Naive thymus-derived CD4-positive, alpha-beta T cell (primary cell): Measurements from ENCODE around the gene EHD3. TPM values are rescaled to one million over a fixed set of nuclear protein-coding genes. Genes with fewer than 3 reads are reported as not detected.

Experiments used
- ATAC-seq: fragments of 150-1000 bp; cut with Tn5 transposase; 2 replicates; pipeline ENCODE4 v1.10.0; 2021; ENCODE audit warnings: mild to moderate bottlenecking, moderate library complexity
- CTCF ChIA-PET: fragments of 350-600 bp; sonication (Branson Sonifier 250); formaldehyde crosslinking; loops from one replicate; lab custom pipeline; 2021; ENCODE audit warnings: antibody characterized with exemption; lab: Charles Lee
- POLR2A ChIA-PET: fragments of 350-600 bp; sonication (Branson Sonifier 250); formaldehyde crosslinking; loops from one replicate; lab custom pipeline; 2021; ENCODE audit warnings: antibody characterized with exemption, inconsistent platforms; lab: Charles Lee
- DNase-seq, 9 donors: peaks; one replicate each; pipeline versions ENCODE4 v3.0.0 to v3.0.0-alpha.2; 2020 to 2022; ENCODE audit warnings: mixed read lengths in 1 of 9
- H3K27ac ChIP-seq: one replicate; pipeline ENCODE4 v1.7.0; 2013; ENCODE audit warnings: mild to moderate bottlenecking, low read depth, low read length, moderate library complexity
- H3K27me3 ChIP-seq, 2 donors: one replicate each; pipeline ENCODE4 v1.7.0; 2013; ENCODE audit warnings: low read length in 2 of 2, mild to moderate bottlenecking in 2 of 2, moderate library complexity in 2 of 2; ENCODE audit not compliant: control insufficient read depth in 2 of 2, insufficient read depth in 2 of 2
- H3K36me3 ChIP-seq, 3 experiments: 1 replicate in 2 of 3; 2 replicates in 1 of 3; pipeline ENCODE4 v1.7.0; 2013; ENCODE audit warnings: low read length in 3 of 3, mild to moderate bottlenecking in 3 of 3, moderate library complexity in 1 of 3; ENCODE audit not compliant: insufficient read depth in 3 of 3, control insufficient read depth in 2 of 3
- H3K4me1 ChIP-seq, 2 donors: one replicate each; pipeline ENCODE4 v1.7.0; 2013; ENCODE audit warnings: low read length in 2 of 2, mild to moderate bottlenecking in 2 of 2, moderate library complexity in 1 of 2; ENCODE audit not compliant: control insufficient read depth in 2 of 2, insufficient read depth in 2 of 2
- H3K4me3 ChIP-seq: 2 replicates; pipeline ENCODE4 v1.7.0; 2013; ENCODE audit warnings: mild to moderate bottlenecking, low read length
- H3K9me3 ChIP-seq, 3 experiments: 1 replicate in 2 of 3; 2 replicates in 1 of 3; pipeline ENCODE4 v1.7.0; 2013; ENCODE audit warnings: low read length in 3 of 3; ENCODE audit not compliant: control insufficient read depth in 2 of 3
- H3K27ac Mint-ChIP-seq, 9 donors: one replicate each; pipeline ENCODE4 v1.8.0; 2020 to 2022; ENCODE audit warnings: mixed read lengths in 9 of 9, mild to moderate bottlenecking in 8 of 9, moderate library complexity in 5 of 9, inconsistent platforms in 2 of 9
- H3K27me3 Mint-ChIP-seq, 5 donors: one replicate each; pipeline ENCODE4 v1.8.0; 2021 to 2022; ENCODE audit warnings: mixed read lengths in 5 of 5, mild to moderate bottlenecking in 1 of 5
- H3K36me3 Mint-ChIP-seq, 5 donors: one replicate each; pipeline ENCODE4 v1.8.0; 2020 to 2022; ENCODE audit warnings: mixed read lengths in 5 of 5, mild to moderate bottlenecking in 3 of 5, inconsistent platforms in 1 of 5
- H3K4me1 Mint-ChIP-seq, 7 donors: one replicate each; pipeline ENCODE4 v1.8.0; 2020 to 2022; ENCODE audit warnings: mixed read lengths in 7 of 7, mild to moderate bottlenecking in 3 of 7, inconsistent platforms in 1 of 7
- H3K4me3 Mint-ChIP-seq, 10 donors: one replicate each; pipeline ENCODE4 v1.8.0; 2020 to 2022; ENCODE audit warnings: mild to moderate bottlenecking in 10 of 10, mixed read lengths in 10 of 10, moderate library complexity in 6 of 10, inconsistent platforms in 2 of 10
- H3K9me3 Mint-ChIP-seq, 11 donors: one replicate each; pipeline ENCODE4 v1.8.0; 2020 to 2022; ENCODE audit warnings: mixed read lengths in 11 of 11, mild to moderate bottlenecking in 4 of 11, inconsistent platforms in 1 of 11, moderate library complexity in 1 of 11
- intact Hi-C, 2 donors: fragments of 100-400 bp; cut with micrococcal nuclease; formaldehyde crosslinking; loops; one replicate each; pipeline ENCODE4 v1.15.1; 2023
- polyA plus RNA-seq, 2 donors: library from polyadenylated mRNA; unstranded; fragments of 300-500 nt; fragmentation: Illumina TruSeq; gene quantifications; one replicate each; pipeline ENCODE4 v1.2.3, GENCODE V29; 2021
- total RNA-seq, 6 experiments: library from RNA in 5 of 6; stranded (reverse) in 5 of 6; gene quantifications; 1 replicate in 5 of 6; 2 replicates in 1 of 6; pipeline ENCODE4 v1.2.3 and lab custom pipeline; 2021 to 2026

EHD3 gene
- total and polyA plus RNA-seq, 7 experiments from 2014 or later, result 1.6 to 4.6 (median 3.8) TPM

DNA sequence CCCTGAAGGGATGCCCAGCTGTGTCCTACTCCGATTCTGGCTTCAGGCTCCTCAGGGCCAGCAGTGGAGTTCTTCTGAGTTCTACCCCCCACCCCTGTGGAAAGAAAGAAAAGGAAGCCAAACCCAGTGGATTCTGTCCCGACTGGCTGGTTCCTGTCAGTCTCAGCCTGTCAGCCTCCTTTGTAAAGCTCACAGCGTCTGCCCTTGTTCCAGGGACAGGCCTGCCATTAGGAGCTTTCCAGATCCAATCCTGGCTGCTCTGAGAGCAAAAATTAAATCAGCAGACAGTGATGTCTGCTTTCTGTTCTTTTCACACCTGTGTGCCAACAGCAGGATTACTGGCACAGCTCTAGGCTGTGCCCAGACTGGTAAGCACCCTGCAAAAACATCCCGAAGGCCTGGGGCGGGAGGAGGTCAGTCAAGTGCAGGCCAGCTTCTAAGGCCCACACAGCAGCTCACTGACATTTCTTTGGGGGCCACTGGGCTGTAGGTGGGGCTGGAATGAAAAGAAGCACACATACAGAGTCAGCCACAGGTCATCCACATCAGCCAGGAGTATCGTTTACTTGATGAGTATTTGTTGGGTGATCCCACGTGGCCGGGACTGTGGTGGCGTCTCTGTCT, 69.1 kb downstream of the EHD3 start:
- H3K9me3 Mint-ChIP-seq, result peaks cover 0 to 2% (median 0%) of the 10 kb centered on the region in 11 donors
- H3K9me3 ChIP-seq, result no peaks in the 10 kb centered on the region
- no peak overlapping the region for H3K27ac Mint-ChIP-seq
- no peak for ATAC-seq
- CTCF ChIA-PET, result no interaction called here
- H3K36me3 Mint-ChIP-seq, result no peaks in the 10 kb centered on the region
- no peak overlapping the region for H3K4me3 Mint-ChIP-seq
- no peaks in the 10 kb centered on the region for H3K27me3 ChIP-seq
- no peaks in the 10 kb centered on the region for H3K4me1 ChIP-seq
- no peak overlapping the region for H3K27ac ChIP-seq
- DNase-seq, result no peak
- POLR2A ChIA-PET, result no interaction called here
- no peaks in the 10 kb centered on the region for H3K36me3 ChIP-seq
- intact Hi-C loops, result no loop called here
- H3K4me3 ChIP-seq, result no peak overlapping the region
- no peaks in the 10 kb centered on the region for H3K4me1 Mint-ChIP-seq
- H3K27me3 Mint-ChIP-seq, result peaks cover 0 to 37% (median 9%) of the 10 kb centered on the region in 5 donors

DNA sequence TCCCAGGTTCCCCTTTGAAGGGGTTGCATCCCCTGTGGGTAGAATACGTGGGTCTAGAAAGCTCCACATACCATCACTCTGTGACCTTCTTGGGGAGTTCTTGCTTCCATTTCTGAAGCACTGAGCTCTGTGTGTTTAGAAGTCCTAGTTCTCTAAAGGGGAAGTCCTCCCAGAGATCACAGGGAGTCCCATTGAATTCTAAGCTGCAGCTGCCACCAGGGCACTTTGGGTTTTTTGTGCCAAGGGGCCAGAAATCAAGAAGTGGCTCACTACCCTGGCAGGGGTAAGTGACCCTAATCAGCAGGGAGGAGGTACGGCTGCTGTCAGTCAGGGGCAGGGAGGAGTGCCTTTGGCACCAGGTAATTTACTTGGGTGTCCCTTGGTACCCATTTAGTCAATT, 70.9 kb downstream of the EHD3 start:
- intact Hi-C loops, result no loop called here
- Mint-ChIP-seq H3K4me3 (no peak overlapping the region), H3K27ac (peak overlapping the region in 1 of 9 donors; percentile 27), H3K9me3 (peaks cover 0 to 10% (median 4%) of the 10 kb centered on the region in 11 donors), H3K27me3 (peaks cover 0 to 46% (median 14%) of the 10 kb centered on the region in 5 donors), H3K4me1 (peaks cover 0 to 3% (median 0%) of the 10 kb centered on the region in 7 donors), H3K36me3 (no peaks in the 10 kb centered on the region)
- ChIA-PET POLR2A (no interaction called here), CTCF (interaction anchor here (0.9 kb wide), 1 partner anchor 13 kb away, joined by 3 read pairs; no protein-coding TSS in a partner anchor)
- Histone ChIP-seq H3K27me3 (no peaks in the 10 kb centered on the region), H3K4me1 (no peaks in the 10 kb centered on the region), H3K27ac (no peak overlapping the region), H3K36me3 (no peaks in the 10 kb centered on the region), H3K4me3 (no peak overlapping the region), H3K9me3 (no peaks in the 10 kb centered on the region)
- DNase-seq (no peak), ATAC-seq (no peak)

DNA sequence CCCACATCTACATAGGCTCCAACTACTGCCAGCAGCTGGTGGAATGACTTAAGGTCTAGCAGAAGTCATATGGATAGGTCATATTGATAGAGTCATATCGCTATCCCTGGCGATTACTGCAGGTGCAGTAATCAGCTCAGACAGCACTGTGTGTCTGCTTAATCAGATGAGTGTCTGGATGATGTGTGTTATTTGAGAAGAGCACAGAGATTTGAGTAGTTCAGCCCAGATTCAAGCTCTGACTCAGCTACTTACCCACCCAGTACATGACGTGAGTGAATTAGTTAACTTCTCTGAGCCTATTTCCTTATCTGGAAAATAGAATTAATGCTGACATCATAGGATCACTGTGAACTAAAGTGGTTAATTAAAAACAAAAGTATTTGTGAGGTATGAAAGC, 78.9 kb downstream of the EHD3 start:
- H3K27ac ChIP-seq, result no peak overlapping the region
- Mint-ChIP-seq H3K27me3 (peaks cover 12 to 45% (median 22%) of the 10 kb centered on the region in 5 donors), H3K4me3 (no peak overlapping the region), H3K27ac (no peak overlapping the region), H3K4me1 (peaks cover 10 to 19% (median 13%) of the 10 kb centered on the region in 7 donors), H3K9me3 (peaks cover 0 to 20% (median 6%) of the 10 kb centered on the region in 11 donors), H3K36me3 (peaks cover 0 to 5% (median 0%) of the 10 kb centered on the region in 5 donors)
- ChIA-PET POLR2A (no interaction called here), CTCF (interaction anchor here (0.7 kb wide), 1 partner anchor 790 kb away, joined by 3 read pairs; no protein-coding TSS in a partner anchor)
- H3K27me3 ChIP-seq, result no peaks in the 10 kb centered on the region
- H3K36me3 ChIP-seq, result no peaks in the 10 kb centered on the region
- H3K4me1 ChIP-seq, result peaks cover 11% of the 10 kb centered on the region in 2 donors
- no peaks in the 10 kb centered on the region for H3K9me3 ChIP-seq
- no peak for DNase-seq
- intact Hi-C loops, result no loop called here
- H3K4me3 ChIP-seq, result no peak overlapping the region
- no peak for ATAC-seq

DNA sequence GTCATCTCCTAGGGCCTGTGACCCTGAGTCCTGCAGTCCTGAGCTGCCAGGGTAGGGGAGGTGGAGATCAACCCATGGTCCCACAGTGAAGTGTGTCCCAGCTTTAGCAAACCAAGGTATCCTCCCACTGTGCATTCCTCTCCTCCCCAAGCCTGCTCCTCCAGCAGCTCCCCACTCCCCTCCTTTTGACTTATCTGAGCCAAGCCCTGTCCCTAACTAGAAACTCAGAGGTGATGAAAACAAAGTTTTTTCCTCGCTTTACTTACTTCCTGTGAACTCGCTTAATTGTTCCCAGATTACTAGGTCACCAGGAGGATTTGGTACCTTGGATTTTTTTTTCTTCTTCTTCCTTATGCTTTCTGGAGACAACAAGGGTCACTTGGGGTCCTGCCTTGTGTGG, 80.8 kb downstream of the EHD3 start:
- H3K4me3 ChIP-seq, result no peak overlapping the region
- no peak overlapping the region for H3K27ac ChIP-seq
- ChIA-PET POLR2A (no interaction called here), CTCF (no interaction called here)
- peaks cover 12 to 27% (median 15%) of the 10 kb centered on the region in 5 donors for H3K27me3 Mint-ChIP-seq
- no peak overlapping the region for H3K4me3 Mint-ChIP-seq
- H3K27ac Mint-ChIP-seq, result no peak overlapping the region
- no peak for DNase-seq
- H3K27me3 ChIP-seq, result no peaks in the 10 kb centered on the region
- H3K4me1 Mint-ChIP-seq, result peaks cover 25 to 37% (median 32%) of the 10 kb centered on the region in 7 donors
- H3K9me3 ChIP-seq, result no peaks in the 10 kb centered on the region
- intact Hi-C loops, result no loop called here
- peaks cover 0 to 10% (median 5%) of the 10 kb centered on the region in 11 donors for H3K9me3 Mint-ChIP-seq
- H3K4me1 ChIP-seq, result peaks cover 30% of the 10 kb centered on the region in 2 donors
- no peak for ATAC-seq
- peaks cover 0 to 5% (median 0%) of the 10 kb centered on the region in 5 donors for H3K36me3 Mint-ChIP-seq
- H3K36me3 ChIP-seq, result no peaks in the 10 kb centered on the region

DNA sequence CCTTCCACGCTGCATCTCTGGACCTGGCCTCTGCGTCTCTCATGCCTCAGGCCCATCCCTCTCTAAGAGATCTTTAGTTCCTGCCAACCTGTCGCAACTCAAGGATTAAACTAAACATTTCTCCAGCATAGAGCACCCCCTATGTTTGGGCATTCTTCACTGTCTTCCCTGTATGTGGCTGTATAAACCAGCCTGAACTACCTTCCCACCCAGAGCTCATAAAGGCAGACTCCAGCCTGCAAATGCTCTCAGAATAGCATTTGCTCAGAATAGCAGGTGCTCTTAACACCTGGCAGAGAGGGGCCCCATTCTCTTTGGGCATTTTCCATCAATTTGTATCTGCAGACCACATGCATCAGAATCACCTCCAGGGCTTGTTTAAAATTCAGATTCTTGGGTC, 83.4 kb downstream of the EHD3 start:
- Mint-ChIP-seq H3K27me3 (peaks cover 0 to 7% (median 0%) of the 10 kb centered on the region in 5 donors), H3K4me1 (peaks cover 30 to 47% (median 43%) of the 10 kb centered on the region in 7 donors), H3K27ac (peak overlapping the region in 8 of 9 donors; percentile 16 to 75 (median 58)), H3K36me3 (no peaks in the 10 kb centered on the region), H3K4me3 (peak overlapping the region in 2 of 10 donors; percentile 26 to 49), H3K9me3 (no peaks in the 10 kb centered on the region)
- ChIA-PET POLR2A (no interaction called here), CTCF (interaction anchor here (0.9 kb wide), 1 partner anchor 15 kb away, joined by 3 read pairs; no protein-coding TSS in a partner anchor)
- Histone ChIP-seq H3K4me3 (no peak overlapping the region), H3K9me3 (no peaks in the 10 kb centered on the region), H3K27me3 (no peaks in the 10 kb centered on the region), H3K4me1 (peaks cover 34 to 36% of the 10 kb centered on the region in 2 donors), H3K27ac (no peak overlapping the region), H3K36me3 (no peaks in the 10 kb centered on the region)
- no peak for DNase-seq
- intact Hi-C loops, result no loop called here
- no peak for ATAC-seq

DNA sequence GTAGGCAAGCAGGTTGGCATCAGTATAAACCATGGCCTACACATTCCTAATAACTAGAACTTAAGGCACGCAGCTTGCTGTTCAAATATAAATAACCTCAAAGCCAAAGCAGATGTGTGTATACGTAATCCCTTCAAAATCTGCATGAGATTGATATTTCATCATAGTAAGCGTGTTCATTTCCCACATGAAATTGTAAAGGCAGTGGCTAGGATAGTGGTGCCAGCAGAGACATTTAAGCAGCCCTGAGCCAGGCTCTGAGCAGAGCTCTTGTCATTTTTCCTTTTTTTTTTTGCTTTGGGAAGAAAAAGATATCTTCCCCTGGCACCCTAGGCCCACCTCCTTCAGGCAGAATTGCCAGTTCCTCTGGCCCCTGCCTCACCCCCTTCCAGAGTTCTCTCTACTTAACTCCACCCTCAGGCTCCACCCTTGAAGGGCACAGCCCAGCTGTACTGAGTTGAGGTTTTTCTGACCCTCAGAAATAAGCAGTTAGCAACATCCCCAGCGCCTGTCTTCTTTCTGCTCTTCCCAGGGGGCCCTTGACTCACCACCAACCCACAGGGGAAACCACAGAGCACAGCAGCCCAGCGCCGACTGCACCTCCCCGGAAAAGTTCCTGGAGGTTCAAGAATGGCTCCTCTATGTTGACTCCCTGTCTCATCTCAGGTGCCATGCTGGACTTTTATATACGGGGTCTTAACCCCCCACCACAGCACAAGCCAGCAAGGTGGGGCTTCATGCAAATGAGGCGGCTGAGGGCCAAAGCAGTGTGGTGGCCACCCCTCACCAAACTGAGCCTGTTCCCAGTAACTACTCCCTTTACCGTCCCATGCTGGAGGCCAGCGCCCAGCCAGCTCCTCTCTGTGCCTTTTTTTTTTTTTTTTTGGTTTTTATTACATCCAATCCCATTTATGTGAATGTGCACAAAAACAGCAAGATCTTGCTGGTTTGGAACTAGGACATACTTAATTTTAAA, 84.7 kb downstream of the EHD3 start:
- intact Hi-C loops, result no loop called here
- H3K27ac Mint-ChIP-seq, result peak overlapping the region; percentile 65 to 92 (median 73)
- peak overlapping the region; percentile 26 for H3K27ac ChIP-seq
- DNase-seq, result peak in 1 of 9 donors; percentile 62
- no peaks in the 10 kb centered on the region for H3K36me3 ChIP-seq
- peaks cover 0 to 2% (median 0%) of the 10 kb centered on the region in 5 donors for H3K27me3 Mint-ChIP-seq
- peak overlapping the region; percentile 5 for H3K4me3 ChIP-seq
- H3K36me3 Mint-ChIP-seq, result peaks cover 0 to 1% (median 0%) of the 10 kb centered on the region in 5 donors
- H3K4me3 Mint-ChIP-seq, result peak overlapping the region; percentile 47 to 72 (median 62)
- no peaks in the 10 kb centered on the region for H3K9me3 Mint-ChIP-seq
- ChIA-PET CTCF (interaction anchor here (0.6 to 1.5 kb wide), 4 partner anchors 15 to 1257 kb away, joined by 3 to 9 read pairs (median 6); no protein-coding TSS in a partner anchor), POLR2A (interaction anchor here (0.6 kb wide), 1 partner anchor 25 kb away, joined by 3 read pairs; no protein-coding TSS in a partner anchor)
- H3K4me1 Mint-ChIP-seq, result peaks cover 32 to 60% (median 55%) of the 10 kb centered on the region in 7 donors
- peaks cover 34 to 42% of the 10 kb centered on the region in 2 donors for H3K4me1 ChIP-seq
- H3K27me3 ChIP-seq, result no peaks in the 10 kb centered on the region
- ATAC-seq, result peak; percentile 65
- no peaks in the 10 kb centered on the region for H3K9me3 ChIP-seq
